ENCODE results near the gene PAM.

GRCh38 chr5:102749416-102750030, 5.6 kb upstream of the PAM start:
- TF ChIP-seq PPARA (CRISPR knock-in tag; IDR thresholded peaks at IDR 0.05; ENCODE audit: borderline replicate concordance) (no peak), RARB (CRISPR knock-in tag; IDR thresholded peaks at IDR 0.05) (no peak), ZFP3 (CRISPR knock-in tag; IDR thresholded peaks at IDR 0.05) (no peak), CSRNP3 (CRISPR knock-in tag; IDR thresholded peaks at IDR 0.05) (no peak)

Data from SK-N-SH treated with all-trans-retinoic acid at 6 μM for 48 hours (cell line).